COLO668 (cell line): ENCODE results near the gene LNPEP.

ENCODE experiments used
- DNase-seq: peaks from one replicate; lab custom pipeline; 2025; ENCODE audit not compliant: unreplicated experiment; lab: John Stamatoyannopoulos, UW

LNPEP gene

DNA sequence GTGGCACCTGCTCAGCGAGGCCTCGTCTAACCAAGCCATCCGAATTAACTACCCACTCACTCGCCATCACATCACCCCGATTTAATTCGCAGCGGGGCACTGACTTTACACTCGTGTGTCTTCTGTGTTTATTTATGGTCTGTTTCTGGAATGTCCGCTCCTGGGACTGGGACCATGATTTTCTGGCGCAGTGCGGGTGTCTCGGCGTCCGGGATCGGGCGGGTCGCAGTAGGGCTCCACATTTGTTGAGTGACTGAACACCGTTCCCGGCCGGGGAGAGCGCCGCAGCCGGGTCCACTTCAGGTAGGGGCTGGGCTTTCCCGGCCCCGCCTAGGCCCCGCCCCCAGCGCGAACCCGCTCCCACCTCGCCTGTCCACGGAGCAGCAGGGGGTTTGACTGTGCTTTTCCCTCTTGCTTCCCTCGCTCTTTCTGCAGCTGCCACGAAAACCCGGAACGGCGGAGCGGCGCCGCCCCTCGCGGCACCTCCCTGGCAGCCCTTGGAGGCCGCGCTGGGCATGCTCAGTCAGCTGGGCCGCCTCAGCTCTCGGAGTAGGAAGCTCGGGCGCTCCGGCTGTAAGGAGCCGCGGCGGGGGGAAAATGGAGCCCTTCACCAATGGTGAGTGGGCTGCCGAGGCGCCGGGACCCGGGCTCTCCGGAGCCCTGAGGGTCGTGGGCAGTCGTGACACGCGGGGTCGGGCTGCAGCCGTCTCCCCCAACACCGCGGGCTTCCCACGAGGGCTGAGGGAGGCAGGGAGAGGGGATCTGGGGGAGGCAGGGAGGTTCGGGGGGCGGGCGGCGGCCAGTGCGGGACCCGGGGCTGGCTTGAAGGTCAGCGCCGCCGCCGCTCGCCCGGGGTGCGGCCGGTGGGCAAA, at the start of gene LNPEP:
TSS of gene LNPEP (plus strand) at position 522 of the 872 bp plus-strand sequence. CDS start at position 598, 76 bp downstream.
- DNase-seq: peak; percentile 94

DNA sequence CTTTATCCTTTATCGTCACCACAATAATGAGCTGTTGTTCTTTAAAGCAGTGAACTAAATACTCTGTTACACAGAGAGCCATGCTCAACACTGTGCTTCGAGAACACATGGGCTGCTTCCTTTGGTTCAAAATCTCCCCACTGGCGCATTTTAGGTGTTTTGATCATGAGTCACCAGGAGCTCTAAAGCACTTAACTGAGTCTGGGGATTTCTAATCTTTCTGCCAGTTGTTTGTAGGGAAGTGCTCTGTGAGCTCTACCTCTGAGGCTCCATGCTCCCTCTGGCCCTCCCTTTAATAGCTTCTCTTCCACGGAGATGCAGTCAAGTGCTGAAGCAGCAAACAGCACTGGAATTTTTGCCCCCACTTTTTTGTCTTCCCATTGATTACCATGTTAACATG, 42.5 kb upstream of the LNPEP start:
- DNase-seq: no peak

DNA sequence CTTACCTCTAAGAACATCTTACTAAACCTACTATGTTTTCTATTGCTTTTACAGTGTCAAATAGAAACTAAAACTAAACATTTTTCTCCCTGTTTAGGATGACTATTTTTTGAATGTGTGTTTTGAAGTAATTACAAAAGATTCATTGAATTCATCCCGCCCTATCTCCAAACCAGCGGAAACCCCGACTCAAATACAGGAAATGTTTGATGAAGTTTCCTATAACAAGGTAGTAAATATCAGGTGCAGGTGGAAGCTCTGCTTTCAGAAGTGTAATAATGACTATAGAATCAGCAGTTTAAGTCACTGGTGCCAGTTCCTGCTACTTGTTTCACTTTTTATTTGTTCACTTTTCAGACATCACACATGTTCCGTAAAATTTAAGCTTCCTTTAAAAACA, 39.6 kb upstream of the LNPEP start:
- no peak for DNase-seq

DNA sequence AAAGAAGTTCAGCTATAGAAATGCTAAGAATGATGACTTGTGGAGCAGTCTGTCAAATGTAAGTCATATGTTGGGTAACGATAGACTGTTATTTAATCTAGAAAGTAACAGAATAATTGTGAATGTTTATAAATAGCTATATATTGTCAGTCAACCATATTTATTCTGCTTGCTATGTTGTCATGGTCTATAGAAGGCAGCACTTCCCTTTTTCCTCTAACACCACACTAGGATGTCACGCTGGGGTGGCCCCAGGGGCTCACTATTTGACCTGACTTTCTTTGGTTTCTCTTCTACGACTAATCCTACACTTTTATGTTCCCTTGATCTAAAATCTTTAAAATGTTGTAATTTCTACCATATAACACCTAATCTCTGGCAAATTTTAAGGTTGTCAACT, 39.1 kb upstream of the LNPEP start:
- DNase-seq: no peak

DNA sequence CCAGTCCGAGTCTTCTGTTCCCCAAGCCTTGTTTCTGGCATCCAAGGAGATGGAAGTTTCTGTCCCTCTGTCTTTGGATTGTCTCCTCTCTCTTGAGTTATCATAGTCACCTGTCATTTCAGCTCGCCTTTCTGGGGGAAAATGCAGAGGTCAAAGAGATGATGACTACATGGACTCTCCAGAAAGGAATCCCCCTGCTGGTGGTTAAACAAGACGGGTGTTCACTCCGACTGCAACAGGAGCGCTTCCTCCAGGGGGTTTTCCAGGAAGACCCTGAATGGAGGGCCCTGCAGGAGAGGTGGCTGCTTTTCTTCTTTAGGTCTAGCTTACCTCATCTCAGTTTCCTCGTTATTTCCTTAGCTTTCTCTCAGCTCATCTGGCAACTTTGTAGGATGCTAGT, 34.5 kb upstream of the LNPEP start:
- DNase-seq: no peak

DNA sequence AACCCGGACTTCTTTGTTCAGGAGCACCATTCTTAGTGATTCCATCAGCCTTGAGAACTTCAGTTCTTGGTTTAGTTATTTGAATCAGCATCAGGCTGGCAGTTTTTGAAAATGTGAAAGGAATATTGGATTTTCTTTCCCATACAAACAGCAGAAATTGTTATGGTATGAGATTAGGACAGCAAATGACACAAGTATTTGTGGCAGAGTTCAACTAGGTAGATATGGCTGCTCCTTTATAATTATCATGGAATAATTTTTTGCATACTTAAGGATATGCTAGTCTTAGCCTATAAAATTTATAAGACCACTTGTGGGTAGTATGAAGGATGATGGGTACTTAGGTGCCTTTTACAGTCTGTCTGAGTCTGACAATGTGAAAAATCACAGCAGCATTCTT, 34.0 kb upstream of the LNPEP start:
- DNase-seq: no peak

DNA sequence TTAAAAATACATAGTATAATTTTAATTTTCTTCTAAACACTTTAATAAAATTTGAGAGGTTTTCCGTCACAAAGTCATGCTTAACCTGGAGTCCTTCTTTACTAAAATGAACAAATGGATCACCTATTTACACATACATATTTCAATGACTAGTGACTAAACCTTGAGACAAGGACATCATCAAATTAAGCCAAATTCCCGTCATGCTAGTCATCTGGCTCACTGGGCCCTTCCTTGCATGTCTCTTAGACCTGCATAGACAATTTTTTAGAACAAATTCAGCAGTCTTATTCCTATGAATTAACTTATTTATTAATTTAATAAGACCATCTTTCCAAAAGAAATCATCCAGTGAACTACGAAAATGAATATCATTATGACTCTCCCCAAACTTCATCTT, 33.0 kb upstream of the LNPEP start:
- no peak for DNase-seq

DNA sequence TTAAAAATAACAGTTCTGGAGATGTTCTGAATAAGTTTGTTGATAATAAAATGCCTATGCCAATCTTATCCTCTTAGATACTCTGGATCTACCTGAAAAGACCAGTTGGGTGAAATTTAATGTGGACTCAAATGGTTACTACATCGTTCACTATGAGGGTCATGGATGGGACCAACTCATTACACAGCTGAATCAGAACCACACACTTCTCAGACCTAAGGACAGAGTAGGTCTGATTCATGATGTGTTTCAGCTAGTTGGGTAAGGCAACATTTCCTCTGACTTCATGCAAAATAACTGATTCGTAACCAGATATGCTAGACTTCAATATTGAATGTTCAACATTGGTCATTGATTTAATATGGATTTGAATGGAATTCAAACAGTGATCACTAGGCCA, 32.6 kb upstream of the LNPEP start:
- no peak for DNase-seq

DNA sequence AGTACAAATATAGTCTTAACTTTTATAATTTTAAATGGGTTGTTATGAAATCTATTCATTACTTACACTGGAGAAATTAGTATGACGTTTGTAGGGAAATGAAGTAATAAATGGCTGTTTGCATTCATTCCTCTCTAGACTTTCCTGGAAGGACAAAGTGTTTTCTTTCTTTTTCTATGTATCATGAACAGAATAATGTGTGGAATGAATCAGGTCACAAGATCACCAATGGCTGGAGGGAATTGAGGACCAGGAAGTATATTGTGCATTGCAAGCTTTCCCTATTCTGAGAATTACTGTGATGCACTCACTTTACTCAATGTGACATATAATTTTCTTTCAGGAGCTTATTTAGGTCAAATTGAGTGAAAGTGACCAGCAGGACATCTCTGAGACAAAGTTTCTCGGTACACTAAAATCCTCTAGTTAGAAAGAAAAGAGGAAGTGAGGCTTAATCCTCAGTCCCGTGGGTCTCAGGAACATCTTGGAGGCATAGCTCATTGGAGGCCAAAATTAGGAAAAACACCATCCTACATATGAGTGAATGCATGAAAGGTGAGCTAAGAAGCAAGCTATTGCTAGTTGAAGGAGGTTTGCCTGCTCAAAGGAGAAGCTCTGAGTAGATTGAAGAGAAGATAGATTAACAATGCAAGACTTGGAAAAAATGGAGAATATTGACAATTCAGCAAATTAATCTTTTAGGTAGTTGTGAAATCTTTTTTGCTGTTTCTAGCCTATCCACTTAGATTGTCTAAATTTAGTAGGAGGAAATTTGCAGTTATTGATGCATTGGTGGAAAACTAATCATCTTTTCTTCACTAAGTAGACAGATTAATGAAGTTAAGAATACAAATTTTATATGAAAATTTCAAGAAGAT, 31.6 kb upstream of the LNPEP start:
- DNase-seq: no peak

DNA sequence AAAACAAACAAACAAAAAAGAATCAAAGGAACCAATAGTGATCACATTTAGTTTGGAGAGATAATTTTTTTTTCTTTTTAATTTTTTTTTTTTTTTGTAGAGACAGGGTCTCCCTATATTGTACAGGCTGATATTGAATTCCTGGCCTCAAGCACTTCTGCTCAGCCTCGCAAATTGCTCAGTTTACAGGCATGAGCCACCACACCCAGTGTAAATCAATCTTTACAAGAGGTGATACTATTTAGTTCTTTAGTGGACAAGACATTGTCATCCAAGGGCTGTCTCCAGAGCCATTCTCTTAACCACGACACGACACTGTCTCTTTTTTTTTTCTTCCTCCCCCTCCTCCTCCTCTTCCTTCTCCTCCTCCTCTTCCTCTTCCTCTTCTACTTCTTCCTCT, 30.0 kb upstream of the LNPEP start:
- no peak for DNase-seq

DNA sequence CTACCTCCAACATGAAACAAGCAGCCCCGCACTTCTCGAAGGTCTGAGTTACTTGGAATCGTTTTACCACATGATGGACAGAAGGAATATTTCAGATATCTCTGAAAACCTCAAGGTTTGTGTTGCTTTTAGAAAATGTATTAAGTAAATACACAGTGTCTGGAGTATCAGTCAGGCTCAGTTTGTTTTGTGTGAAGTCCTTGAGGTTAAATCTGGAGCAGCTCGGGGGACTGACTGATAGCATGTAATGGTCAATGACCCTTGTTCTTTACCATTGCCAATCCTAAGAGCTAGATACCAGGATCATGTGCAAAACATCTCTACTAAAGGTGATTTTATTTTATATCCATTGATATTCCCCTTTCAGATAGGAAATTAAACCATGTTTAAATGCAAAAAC, 26.9 kb upstream of the LNPEP start:
- no peak for DNase-seq

DNA sequence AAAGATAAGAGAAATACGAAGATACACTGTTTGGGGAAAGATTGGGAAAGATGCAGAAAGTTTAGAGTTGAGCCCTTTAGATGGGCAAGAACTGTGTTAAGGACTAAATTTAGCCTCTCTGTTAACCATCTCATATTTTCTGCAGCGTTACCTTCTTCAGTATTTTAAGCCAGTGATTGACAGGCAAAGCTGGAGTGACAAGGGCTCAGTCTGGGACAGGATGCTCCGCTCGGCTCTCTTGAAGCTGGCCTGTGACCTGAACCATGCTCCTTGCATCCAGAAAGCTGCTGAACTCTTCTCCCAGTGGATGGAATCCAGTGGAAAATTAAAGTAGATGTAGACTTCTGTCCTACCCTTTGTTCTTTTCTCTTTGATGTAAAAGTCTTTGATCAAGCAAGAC, 26.4 kb upstream of the LNPEP start:
- no peak for DNase-seq

DNA sequence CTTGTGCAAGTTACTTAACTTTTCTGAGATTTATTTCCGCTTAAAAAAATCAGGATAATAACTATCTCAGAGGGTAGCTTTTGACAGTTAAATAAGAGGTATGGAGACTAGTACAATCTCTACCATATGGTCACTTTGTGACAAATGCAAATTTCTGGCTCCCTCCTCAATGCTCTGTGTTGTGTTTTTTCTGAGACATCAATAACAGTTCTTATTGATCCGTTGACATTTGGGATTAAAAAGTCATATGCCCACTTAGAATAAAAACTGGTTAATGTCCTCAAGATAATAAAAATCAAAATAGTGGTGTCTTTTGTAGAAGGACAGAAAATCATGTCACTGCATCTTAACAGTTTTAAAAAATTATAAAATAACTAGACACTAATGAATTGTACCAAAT, 24.7 kb upstream of the LNPEP start:
- no peak for DNase-seq

DNA sequence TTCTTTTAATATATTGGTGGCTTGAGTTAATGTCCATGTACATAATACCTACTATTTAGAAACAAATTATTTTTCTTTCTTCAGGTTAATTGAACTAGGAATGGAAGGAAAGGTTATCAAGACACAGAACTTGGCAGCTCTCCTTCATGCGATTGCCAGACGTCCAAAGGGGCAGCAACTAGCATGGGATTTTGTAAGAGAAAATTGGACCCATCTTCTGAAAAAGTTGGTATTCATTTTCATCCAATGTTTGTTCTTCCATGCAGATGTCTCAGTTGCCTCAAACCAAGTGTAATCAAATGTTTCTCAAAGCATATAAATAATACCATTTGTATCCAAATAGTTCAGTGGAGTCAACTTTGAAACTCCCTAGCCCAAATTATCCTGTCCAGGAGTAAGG, 22.6 kb upstream of the LNPEP start:
- DNase-seq: no peak

DNA sequence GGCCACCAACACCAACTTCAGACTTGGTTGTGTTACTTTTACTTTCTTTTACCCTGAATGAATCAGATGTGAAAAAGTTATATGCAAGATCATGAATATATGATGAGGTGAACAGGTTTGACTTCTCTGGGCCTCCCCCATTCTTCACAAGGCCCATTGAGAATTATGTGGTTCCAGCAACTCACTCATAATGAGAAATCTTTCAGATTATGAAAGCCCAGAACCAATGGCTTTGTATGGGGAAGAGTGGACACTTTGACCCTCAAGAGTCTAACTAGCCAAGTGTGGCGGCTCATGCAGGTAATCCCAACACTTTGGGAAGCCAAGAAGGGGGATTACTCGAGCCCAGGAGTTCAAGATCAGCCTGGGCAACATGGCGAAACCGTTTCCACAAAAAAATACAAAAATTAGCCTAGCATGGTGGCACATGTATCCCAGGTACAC, 16.1 kb upstream of the LNPEP start:
- no peak for DNase-seq

DNA sequence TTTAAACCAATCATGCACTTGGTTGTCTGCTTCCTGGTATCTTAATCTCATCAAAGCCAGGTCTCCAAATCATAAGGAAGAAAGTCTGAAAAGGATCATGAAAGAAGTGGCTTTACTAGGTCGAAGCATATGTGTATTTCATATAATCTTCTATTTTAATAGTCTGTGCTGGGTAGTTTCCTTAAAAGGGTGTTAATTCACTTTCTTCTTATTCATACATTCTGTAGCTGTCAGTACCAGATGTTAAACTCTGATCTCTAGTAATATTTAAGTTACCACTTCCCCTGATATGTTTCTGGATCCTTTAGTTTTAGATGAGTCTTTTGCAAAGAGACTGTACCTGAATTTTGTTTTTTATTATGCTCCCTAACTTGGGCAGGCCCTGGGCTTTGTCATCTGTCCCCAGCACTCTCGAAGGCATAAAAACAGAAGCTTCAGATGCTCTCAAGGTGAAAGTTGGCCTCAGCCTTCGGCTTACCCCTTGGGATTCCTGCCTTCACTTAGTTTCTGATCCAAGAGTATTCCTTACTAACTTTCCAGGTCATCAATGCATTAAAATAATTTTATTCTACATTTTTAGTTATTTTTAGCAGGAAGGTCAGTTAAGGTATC, 15.0 kb upstream of the LNPEP start:
- DNase-seq: no peak

DNA sequence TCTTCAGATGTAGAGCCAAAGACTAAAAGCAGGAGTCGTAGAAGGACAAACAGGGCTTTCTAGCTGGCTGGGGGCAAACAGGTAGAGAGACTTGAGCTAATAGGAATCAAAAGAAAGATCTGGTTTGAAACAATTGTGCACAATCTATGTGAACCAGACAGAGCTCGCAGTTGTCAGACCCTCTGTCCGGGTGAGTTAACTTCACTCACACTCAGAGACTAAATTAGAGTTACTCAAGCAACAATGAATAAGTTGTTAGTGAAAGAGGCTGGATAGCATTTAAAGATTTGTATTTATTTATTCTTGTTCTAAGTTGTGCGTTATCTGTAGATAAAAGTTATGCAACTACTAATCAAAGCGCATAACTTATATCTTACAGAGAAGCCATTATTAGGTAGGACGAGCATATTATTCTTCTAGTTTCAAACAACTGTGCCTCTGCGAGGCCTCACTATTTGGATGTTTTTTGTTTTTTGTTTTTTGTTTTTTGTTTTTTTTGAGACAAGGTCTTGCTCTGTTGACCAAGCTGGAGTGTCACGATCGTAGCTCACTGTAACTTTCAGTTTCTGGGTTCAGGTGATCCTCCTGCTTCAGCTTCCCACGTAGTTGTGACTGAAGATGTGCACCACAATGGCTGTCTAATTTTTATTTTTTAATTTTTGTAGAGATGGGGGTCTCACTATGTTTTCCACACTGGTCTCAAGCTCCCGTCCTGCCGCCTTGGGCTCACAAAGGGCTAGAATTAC, 13.2 kb upstream of the LNPEP start:
- DNase-seq: no peak

DNA sequence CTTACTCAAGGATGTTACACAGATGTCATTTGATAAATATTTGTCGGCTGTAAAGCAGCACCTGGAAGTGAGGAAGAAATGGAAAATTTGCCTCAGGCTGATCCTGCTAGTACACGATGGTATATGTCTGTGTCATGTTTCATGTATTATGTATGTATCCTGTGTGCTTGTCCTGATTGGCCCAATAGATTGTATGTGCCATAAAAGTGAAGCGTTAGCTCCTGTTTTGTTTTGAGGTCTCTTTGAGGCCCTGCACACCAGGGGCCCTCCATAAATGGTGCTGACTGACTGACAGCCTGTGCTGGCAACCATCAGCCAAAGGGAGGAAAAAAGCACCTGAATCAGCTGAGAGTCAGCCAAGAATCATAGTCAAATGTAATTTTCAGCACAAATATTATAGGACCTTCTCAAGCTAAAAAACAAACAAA, 11.8 kb upstream of the LNPEP start:
- peak; percentile 7 for DNase-seq

DNA sequence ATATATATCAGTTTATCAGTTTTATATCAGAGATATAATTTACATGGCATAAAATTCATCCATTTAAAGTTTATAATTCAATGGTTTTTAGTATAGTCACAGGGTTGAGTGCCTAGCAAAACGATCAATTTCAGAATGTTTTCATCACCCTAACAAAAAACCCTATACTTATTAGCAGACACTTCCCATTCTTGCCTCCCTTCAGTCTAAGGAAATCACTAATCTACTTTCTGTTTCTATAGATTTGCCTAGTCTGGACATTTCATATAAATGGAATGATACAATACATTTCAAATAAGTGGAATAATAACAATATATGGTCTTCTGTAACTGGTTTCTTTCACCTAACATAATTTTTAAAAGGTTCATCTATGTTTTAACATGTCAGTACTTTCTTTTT, 9.6 kb upstream of the LNPEP start:
- no peak for DNase-seq

DNA sequence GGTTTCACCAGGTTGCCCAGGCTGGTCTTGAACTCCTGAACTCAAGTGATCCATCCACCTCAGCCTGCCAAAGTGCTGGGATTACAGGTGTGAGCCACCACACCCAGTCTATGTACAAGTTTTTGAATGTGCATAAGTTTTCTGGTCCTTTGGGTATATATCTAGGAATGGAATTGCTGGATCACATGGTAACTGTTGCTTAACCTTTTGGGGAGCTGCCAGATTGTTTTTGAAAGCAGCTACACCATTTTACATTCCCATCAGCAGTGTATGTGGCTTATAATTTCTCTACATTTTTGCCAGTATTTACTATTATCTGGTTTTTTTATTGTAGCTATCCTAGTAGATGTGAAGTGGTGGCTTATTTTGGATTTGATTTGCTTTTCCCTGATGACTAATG, 8.9 kb upstream of the LNPEP start:
- no peak for DNase-seq
